ENCODE results near the gene RNF220.
A peak's percentile ranks its signal among the peaks of the same experiment; 100 is the strongest.
"Not testable (repeated sequence)": the region's sequence is repeated elsewhere in the genome, so short reads cannot be mapped to it uniquely, and the experiment has no call there.

Gene RNF220

GRCh38 chr1:44497422-44498170, 92.5 kb downstream of the RNF220 start:
- no peak for DNase-seq

- DNase-seq: no peak
These were observed 94.3 kb downstream of the RNF220 start for GRCh38 chr1:44499306-44499705.

GRCh38 chr1:44500181-44501046, 95.4 kb downstream of the RNF220 start:
- DNase-seq: no peak

GRCh38 chr1:44501047-44501890, 96.2 kb downstream of the RNF220 start:
- DNase-seq: no peak

- DNase-seq: not testable (repeated sequence)
These were observed 97.8 kb downstream of the RNF220 start for GRCh38 chr1:44502823-44503222.

- no peak for DNase-seq
These were observed 98.6 kb downstream of the RNF220 start for GRCh38 chr1:44503625-44504024.

- no peak for DNase-seq
These were observed 100.3 kb downstream of the RNF220 start for GRCh38 chr1:44505210-44505993.

- no peak for DNase-seq
These were observed 102.7 kb downstream of the RNF220 start for GRCh38 chr1:44507490-44508396.

- no peak for DNase-seq
These were observed 103.3 kb downstream of the RNF220 start for GRCh38 chr1:44508397-44508745.

GRCh38 chr1:44511363-44511762, 106.3 kb downstream of the RNF220 start:
- no peak for DNase-seq

GRCh38 chr1:44511769-44512168, 106.7 kb downstream of the RNF220 start:
- DNase-seq: peak in 1 of 5 experiments; percentile 58

- no peak for DNase-seq
These were observed 107.3 kb downstream of the RNF220 start for GRCh38 chr1:44512313-44512885.

- no peak for DNase-seq
These were observed 108.1 kb downstream of the RNF220 start for GRCh38 chr1:44513111-44513510.

GRCh38 chr1:44514673-44515072, 109.6 kb downstream of the RNF220 start:
- DNase-seq: no peak

GRCh38 chr1:44515416-44515815, 110.4 kb downstream of the RNF220 start:
- DNase-seq: no peak

- no peak for DNase-seq
These were observed 114.1 kb downstream of the RNF220 start for GRCh38 chr1:44519035-44519676.

- DNase-seq: no peak
These were observed 116.5 kb downstream of the RNF220 start for GRCh38 chr1:44521378-44522080.

- DNase-seq: no peak
These were observed 118.8 kb downstream of the RNF220 start for GRCh38 chr1:44523593-44524591.
